Kidney tubule cell (primary cell): Measurements from ENCODE around the gene EPHA5.
"Not testable (repeated sequence)": the region's sequence is repeated elsewhere in the genome, so short reads cannot be mapped to it uniquely, and the experiment has no call there.

ENCODE experiments used
- DNase-seq: peaks from one replicate; pipeline ENCODE4 v3.0.0-alpha.2; 2018; ENCODE audit warnings: low spot score

EPHA5 gene

DNA sequence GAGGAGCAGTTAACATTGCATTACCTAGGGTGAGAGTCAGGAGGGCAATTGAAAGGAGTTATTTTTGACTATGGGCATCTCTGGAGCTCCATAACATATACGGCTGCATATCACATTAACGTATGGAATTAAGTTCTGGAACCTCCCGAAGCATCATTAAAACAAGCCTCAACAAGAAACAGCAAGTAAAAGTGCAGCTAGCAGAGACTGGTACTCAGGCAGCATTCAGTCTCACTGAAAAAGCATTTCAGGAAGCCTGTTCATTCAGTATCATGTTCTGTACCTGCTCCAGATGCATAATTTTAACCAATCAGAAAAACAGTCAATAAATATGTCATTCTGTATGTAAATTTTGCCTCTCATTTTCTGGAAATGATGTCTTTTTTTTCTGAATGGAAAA is 299.6 kb downstream of the EPHA5 start:
- no peak for DNase-seq

DNA sequence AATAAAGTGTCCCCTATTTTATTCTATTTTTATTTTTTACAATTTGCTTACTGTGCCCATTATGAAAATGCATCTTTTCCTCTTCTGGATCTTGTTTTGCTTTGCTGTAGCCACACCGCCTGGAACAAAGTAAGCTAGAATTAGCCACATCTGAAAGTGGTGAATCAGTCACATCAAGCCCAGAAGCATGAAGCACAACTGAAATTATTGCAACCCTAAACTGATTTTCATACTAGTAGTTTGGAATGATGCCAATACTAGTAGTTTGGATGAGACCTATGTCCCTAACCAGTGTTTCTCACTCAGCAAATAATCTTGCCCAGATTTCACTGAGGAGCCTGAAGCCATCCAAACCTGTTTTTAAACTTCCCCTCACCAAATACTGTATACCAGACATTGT is 303.0 kb downstream of the EPHA5 start:
- DNase-seq, result no peak

DNA sequence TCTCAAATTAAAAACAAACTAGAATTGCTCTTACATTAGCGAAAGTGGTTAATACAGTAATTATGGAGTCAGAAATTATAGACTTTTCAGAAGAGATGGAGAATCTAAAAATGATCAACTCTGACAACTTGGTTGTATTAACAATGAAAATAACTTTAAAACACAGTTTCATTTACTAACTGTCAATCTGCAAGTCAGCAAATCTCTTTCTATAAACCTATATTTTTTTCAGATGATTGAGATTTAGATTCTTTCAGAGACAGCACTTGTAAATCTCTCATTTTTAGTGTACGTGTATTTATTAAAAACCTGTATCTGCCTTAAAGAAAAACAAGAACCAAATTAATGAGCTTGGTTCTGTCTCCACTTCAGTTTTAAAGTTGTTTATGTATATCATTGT is 311.4 kb downstream of the EPHA5 start:
- no peak for DNase-seq

DNA sequence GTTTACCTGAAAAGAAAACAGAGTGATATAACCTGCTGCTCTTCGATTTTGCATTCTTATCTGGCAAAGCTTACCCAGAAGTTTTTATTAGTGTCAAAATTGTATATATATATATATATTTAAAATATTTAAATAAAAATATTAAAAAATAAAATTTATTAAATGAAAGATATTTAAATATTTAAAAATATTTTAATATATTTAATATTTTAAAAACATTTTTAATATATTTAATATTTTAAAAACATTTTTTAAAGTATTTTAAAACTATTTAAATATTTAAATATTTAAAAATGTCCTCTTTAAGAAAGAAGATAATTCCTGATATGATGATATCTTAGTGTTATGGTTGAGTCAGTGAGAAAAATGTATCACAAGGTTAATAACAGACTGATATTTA is 317.2 kb downstream of the EPHA5 start:
- no peak for DNase-seq

DNA sequence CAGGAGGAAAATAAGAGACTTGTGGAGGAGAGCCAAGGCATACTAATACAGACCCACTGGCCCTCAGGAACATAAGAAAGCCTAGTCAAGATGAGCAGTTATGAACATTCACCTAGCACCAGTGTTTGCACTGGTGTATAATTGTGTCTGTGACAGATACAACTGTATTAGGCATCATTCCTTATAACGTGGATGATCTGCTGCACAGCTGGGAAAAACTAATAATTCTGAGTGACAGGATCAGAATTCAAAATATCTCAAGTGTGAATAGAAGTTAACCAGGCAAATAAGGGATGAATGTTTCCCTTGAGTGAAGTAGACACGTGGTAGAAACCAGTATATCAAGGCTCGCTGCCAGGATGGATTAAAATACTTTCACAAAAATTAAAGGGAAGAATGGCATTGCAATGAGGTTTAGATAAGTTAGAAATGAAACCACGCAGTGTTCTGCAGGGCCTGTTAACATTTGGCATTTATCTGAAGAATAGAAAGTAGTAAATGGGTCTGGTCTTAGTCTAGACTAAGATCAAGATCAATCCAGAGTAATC is 325.9 kb downstream of the EPHA5 start:
- no peak for DNase-seq

DNA sequence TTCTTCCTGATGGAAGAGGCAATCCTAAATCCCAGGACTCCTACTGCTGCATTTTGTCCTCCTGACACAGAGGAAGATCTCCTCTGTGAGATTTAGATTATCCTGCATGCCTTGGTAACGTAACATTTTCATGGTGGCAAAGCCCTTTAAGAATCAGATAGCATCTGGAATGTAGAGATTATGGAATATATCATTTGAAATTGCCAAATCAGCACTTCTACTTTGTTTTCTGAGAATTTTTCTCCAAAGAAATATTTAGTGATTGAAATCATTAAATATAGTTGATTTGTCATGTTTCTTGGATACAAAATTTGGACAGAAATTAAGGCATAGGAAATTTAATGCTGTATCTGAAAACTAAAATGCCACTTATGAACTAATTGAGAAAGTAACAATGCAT is 326.9 kb downstream of the EPHA5 start:
- DNase-seq, result no peak

DNA sequence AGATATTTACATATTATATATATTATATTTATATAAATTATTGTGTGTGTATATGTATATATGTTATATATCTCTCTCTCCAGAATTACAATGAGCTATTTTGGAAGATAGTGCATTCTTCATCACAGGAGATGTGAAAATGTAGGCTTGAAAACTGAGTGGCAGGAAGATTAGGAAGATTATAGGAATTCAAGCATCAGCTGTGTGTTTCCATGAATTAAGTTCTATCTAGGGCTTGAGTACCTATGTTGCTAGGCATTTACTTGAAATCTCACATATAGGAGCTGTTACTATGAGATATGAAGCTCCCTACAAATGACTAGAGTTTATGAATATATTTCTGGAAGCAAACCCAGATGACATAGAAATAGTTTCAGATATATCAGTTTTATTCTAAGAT is 328.7 kb downstream of the EPHA5 start:
- no peak for DNase-seq

DNA sequence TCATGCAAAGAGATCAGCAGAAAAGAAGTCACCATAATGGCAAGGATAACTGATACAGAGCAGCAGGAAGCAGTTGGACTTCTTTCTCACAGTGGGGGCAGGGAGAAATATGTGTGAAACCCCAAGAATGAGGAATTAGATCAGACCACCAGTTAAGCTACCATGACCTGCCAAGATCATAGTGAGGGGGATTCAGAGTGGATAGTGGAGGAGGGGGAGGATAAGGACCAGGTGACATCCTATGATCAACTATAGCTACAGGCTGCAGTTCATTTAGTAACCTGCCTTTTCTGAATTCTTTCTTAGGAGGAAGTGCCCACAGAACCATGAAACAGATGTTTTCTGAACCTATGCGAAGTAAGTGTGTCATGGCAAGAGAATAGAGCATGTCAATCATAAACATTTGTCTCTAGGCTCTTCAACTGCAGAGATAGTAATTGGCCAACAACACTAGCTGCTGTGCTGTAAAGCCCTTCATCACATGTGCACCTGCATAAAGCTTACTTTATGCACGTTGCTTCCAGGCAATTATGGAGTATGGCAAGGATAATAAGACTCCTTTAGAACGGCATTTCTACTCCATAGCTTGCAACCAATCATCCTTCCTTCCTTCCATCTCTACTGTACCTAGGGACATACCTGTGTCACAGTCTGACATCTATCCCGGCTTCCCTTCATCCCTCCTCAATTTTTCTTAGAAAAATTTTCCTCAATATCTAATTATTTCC is 329.7 kb downstream of the EPHA5 start:
- no peak for DNase-seq

DNA sequence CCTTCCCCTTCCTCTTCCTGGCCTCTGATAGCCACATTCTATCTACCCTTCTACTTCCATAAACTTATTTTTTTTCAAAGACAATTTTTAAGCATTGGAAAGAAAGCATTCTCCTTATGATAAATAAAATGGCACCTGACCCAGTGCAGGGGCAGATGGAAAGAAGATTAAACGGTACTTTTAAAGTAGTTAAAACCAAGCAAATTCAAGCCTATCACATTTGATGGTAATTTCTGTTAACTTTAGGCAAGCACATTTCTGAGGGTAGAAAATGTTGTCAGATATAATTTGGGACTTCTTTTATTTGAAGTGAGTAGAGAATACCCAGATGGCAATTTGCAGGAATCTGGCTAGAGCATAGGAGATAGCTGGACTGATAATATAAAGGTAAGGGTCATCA is 332.9 kb downstream of the EPHA5 start:
- no peak for DNase-seq

DNA sequence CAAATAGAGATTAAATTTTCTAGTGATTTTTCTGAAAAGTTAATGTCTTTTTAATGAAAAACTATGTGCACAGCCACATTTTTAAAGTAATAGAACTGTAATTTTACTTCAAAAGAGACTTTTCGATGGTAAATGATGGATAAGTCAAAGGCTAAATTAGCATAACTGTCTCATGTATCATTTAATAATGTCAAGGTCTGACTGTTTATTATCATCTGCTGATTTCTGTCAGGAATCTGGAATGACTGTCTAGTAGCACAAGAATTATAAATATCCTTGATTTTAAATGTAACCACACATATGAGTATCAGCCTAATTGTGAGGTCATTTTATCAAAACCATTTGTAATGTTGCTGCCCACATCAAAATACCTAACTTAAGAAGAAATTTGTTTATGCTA is 333.8 kb downstream of the EPHA5 start:
- DNase-seq, result no peak

DNA sequence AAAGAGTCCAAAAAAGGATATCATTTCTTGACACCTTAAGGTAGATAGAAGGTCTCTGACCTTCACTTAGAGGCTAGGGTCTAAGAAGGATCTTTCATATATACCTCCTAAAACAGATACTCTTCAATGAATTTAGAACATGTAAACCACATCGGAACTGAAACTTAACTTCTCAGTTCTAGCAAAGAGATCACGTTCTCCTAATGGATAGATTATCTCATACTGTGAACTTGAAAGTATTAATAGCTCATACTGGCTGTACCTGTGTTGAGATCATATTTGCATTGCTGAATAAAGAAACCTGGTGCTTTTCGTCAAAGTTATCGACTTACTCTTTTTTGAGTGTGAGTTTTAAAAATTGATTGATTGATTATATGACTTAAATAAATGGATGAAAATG is 353.8 kb downstream of the EPHA5 start:
- DNase-seq, result no peak

DNA sequence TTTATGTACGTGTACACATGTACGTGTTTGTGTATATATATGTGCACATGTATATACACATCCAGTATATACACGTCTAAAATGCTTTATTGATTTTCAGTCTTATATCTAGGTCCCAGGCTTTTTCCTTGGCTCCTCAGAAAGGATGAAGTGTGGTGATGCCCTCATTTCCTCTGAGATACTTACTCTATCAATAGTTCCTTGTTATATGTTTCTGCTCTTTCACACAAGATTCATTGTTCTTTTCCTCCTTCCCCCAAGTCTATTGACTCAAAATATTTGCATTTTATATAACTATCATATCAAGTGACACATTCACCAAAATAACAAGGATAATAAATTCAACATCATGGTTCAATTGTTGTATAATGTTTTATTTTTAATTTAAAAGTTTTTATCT is 359.2 kb downstream of the EPHA5 start:
- DNase-seq, result no peak

DNA sequence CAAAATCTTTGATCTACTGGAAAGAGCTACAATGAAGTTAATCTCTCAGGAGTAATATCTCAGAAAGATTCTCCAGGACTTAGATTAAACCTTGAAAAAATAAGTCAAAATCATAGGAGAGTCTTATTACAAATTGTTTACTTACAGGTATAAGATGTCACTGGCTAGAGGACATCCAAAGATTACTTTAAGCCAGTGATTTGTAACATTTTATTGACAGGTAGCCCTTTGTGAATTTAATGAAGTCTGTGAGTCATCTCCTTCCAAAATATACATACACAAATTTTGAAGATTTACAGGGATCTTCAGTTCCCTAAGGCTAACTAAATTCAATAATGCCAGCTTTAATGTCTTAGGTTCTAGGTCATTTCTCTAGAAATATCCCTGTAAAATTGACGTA is 359.7 kb downstream of the EPHA5 start:
- DNase-seq, result no peak

DNA sequence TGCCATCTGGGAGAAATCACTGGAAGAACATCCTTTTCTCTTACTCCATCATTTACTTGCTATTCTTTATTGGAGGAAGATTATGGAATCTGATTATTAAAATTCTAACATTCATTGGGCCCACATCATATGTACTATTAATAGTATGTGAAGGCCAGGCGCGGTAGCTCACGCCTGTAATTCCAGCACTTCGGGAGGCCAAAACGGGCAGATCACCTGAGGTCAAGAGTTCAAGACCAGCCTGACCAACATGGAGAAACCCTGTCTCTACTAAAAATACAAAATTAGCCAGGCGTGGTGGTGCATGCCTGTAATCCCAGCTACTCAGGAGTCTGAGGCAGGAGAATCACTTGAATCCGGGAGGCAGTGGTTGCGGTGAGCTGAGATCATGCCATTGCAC is 361.7 kb downstream of the EPHA5 start:
- DNase-seq, result not testable (repeated sequence)

DNA sequence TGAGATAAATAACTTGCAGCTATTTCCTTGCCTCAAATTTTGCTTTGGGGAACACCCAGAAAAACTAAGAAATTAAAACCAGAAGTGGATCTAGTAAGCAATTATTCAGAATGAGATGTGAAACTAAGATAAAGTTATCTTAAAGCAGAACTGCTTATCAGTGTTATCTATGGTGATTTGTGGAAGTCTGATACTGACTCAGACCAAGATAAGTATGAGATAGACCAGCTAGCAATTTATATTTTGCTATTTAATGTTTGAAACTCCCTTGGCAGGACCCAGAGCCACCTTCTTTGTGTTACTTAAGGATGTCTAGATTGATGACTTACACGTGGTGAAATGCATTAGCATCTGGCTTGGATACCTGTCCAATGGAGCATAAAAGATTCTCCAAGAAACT is 368.1 kb downstream of the EPHA5 start:
- DNase-seq, result no peak

DNA sequence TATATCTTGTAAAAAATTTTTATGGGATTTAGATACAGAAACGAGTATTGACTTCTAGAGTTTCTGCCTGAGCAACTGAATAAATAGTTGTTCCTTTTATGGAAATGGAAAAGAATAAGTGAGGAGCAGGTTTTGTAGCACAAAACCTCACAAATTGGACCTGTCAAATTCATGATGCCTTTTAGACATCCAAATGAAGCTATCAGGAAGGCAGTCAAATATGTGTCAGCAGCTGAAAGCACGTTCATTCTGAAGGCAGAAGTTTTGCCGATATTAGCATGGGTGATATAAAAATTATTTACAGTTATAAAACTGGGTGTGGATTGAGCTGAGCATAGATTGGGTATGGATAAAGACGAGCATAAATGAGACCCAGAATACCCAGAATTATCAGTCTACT is 374.0 kb downstream of the EPHA5 start:
- no peak for DNase-seq

DNA sequence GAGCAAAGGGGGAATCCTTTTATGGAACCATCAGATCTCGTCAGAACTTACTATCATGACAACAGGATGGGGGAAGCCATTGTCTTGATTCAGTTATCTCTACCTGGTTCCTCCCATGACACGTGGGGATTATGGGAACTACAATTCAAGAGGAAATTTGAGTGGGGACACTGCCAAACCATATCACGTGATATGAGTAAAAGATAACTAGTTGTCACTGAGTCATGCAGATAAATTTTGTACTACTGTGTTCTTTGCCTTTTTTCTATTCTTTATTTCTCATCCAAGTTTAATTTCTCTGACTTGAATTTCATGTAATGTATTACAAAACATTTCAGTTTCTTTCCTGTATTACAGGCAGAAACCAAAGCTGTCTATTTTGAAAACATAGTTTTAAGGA is 383.2 kb downstream of the EPHA5 start:
- no peak for DNase-seq
